SK-N-SH (cell line): Measurements from ENCODE around the gene CHSY3.

Source experiments
- ELF1 ChIP-seq: IDR thresholded peaks from 2 replicates; pipeline ENCODE4 v1.4.0; 2012
- EZH2phosphoT487 ChIP-seq: fragments of 200-600 bp; sonication (generic); IDR thresholded peaks from 2 replicates; pipeline ENCODE4 v1.6.1; 2017; ENCODE audit warnings: low read depth, mixed run types, mild to moderate bottlenecking, antibody characterized with exemption, moderate library complexity, borderline replicate concordance
- JUND ChIP-seq: IDR thresholded peaks from 2 replicates; pipeline ENCODE4 v1.4.0; 2012
- RCOR1 ChIP-seq: fragments of 150-350 bp; IDR thresholded peaks from 2 replicates; pipeline ENCODE4 v1.6.1; 2017; ENCODE audit warnings: antibody characterized with exemption, low read length
- SIN3A ChIP-seq: IDR thresholded peaks from 2 replicates; pipeline ENCODE4 v1.6.1; 2012; ENCODE audit warnings: low read depth, mild to moderate bottlenecking, low read length, moderate library complexity, borderline replicate concordance
- SMC3 ChIP-seq: IDR thresholded peaks from 2 replicates; pipeline ENCODE4 v1.6.1; 2012; ENCODE audit warnings: low read depth, low read length, improper control_type of control experiment
- TAF1 ChIP-seq: IDR thresholded peaks from 2 replicates; pipeline ENCODE4 v1.6.1; 2012; ENCODE audit warnings: low read depth, mild to moderate bottlenecking, low read length, moderate library complexity, borderline replicate concordance
- TCF12 ChIP-seq: IDR thresholded peaks from 2 replicates; pipeline ENCODE4 v1.4.0; 2012
- TEAD4 ChIP-seq: IDR thresholded peaks from 2 replicates; pipeline ENCODE4 v1.4.0; 2012; ENCODE audit warnings: mild to moderate bottlenecking, borderline replicate concordance; ENCODE audit not compliant: insufficient read depth
- TF ChIP-seq, protein P1 (sequence below): fragments of 200-600 bp; sonication (generic); IDR thresholded peaks from 2 replicates; pipeline ENCODE4 v1.6.1; 2017; ENCODE audit warnings: antibody characterized with exemption, mild to moderate bottlenecking, moderate library complexity
- TF ChIP-seq, protein P2 (sequence below): IDR thresholded peaks from 2 replicates; pipeline ENCODE4 v1.4.0; 2012; ENCODE audit warnings: low read depth, borderline replicate concordance
- TF ChIP-seq, protein P3 (sequence below): IDR thresholded peaks from 2 replicates; pipeline ENCODE4 v1.6.1; 2012; ENCODE audit warnings: mild to moderate bottlenecking, low read depth, low read length, moderate library complexity
- TF ChIP-seq, protein P4 (sequence below): fragments of 150-350 bp; IDR thresholded peaks from 2 replicates; pipeline ENCODE4 v1.6.1; 2017; ENCODE audit warnings: antibody characterized with exemption, low read length, low read depth, borderline replicate concordance

DNA sequence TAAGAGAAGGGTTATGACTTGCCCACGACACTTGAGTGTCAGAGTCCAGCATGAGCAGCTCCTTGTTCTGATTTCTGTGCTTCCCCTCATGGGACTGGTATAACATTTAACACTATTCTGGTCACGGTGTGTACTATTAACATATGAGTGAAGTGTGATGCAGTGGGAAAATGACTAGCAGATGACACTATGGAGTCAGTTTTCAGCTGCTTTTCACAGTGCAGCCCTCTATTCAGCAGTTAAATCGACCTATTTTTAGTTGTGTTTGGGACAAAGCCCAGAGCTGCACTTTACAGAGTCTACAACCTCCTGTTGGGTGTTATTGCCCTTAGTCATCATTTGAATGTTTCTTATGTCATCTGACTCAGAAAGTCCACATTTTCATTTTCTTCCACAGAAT lies 59.1 kb downstream of the CHSY3 start:
- TF ChIP-seq TEAD4 (no peak), SMC3 (no peak), TAF1 (no peak), SIN3A (no peak), JUND (no peak), TCF12 (no peak), RCOR1 (no peak), ELF1 (no peak), EZH2phosphoT487 (no peak)
- TF ChIP-seq, protein P1, sequence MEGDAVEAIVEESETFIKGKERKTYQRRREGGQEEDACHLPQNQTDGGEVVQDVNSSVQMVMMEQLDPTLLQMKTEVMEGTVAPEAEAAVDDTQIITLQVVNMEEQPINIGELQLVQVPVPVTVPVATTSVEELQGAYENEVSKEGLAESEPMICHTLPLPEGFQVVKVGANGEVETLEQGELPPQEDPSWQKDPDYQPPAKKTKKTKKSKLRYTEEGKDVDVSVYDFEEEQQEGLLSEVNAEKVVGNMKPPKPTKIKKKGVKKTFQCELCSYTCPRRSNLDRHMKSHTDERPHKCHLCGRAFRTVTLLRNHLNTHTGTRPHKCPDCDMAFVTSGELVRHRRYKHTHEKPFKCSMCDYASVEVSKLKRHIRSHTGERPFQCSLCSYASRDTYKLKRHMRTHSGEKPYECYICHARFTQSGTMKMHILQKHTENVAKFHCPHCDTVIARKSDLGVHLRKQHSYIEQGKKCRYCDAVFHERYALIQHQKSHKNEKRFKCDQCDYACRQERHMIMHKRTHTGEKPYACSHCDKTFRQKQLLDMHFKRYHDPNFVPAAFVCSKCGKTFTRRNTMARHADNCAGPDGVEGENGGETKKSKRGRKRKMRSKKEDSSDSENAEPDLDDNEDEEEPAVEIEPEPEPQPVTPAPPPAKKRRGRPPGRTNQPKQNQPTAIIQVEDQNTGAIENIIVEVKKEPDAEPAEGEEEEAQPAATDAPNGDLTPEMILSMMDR, result no peak
- TF ChIP-seq, protein P2, sequence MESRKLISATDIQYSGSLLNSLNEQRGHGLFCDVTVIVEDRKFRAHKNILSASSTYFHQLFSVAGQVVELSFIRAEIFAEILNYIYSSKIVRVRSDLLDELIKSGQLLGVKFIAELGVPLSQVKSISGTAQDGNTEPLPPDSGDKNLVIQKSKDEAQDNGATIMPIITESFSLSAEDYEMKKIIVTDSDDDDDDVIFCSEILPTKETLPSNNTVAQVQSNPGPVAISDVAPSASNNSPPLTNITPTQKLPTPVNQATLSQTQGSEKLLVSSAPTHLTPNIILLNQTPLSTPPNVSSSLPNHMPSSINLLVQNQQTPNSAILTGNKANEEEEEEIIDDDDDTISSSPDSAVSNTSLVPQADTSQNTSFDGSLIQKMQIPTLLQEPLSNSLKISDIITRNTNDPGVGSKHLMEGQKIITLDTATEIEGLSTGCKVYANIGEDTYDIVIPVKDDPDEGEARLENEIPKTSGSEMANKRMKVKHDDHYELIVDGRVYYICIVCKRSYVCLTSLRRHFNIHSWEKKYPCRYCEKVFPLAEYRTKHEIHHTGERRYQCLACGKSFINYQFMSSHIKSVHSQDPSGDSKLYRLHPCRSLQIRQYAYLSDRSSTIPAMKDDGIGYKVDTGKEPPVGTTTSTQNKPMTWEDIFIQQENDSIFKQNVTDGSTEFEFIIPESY, result no peak
- TF ChIP-seq, protein P3, sequence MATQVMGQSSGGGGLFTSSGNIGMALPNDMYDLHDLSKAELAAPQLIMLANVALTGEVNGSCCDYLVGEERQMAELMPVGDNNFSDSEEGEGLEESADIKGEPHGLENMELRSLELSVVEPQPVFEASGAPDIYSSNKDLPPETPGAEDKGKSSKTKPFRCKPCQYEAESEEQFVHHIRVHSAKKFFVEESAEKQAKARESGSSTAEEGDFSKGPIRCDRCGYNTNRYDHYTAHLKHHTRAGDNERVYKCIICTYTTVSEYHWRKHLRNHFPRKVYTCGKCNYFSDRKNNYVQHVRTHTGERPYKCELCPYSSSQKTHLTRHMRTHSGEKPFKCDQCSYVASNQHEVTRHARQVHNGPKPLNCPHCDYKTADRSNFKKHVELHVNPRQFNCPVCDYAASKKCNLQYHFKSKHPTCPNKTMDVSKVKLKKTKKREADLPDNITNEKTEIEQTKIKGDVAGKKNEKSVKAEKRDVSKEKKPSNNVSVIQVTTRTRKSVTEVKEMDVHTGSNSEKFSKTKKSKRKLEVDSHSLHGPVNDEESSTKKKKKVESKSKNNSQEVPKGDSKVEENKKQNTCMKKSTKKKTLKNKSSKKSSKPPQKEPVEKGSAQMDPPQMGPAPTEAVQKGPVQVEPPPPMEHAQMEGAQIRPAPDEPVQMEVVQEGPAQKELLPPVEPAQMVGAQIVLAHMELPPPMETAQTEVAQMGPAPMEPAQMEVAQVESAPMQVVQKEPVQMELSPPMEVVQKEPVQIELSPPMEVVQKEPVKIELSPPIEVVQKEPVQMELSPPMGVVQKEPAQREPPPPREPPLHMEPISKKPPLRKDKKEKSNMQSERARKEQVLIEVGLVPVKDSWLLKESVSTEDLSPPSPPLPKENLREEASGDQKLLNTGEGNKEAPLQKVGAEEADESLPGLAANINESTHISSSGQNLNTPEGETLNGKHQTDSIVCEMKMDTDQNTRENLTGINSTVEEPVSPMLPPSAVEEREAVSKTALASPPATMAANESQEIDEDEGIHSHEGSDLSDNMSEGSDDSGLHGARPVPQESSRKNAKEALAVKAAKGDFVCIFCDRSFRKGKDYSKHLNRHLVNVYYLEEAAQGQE, result no peak
- TF ChIP-seq, protein P4, sequence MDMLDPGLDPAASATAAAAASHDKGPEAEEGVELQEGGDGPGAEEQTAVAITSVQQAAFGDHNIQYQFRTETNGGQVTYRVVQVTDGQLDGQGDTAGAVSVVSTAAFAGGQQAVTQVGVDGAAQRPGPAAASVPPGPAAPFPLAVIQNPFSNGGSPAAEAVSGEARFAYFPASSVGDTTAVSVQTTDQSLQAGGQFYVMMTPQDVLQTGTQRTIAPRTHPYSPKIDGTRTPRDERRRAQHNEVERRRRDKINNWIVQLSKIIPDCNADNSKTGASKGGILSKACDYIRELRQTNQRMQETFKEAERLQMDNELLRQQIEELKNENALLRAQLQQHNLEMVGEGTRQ, result no peak
